ENCODE results near the gene VAC14. TPM values are rescaled to one million over a fixed set of nuclear protein-coding genes. Genes with fewer than 3 reads are reported as not detected.
A peak's percentile ranks its signal among the peaks of the same experiment; 100 is the strongest.

The VAC14 gene
- total and polyA plus RNA-seq, 2 of the 8 experiments (the other 6 are each of a cell fraction or from before 2014, with no cell fraction given), result 56.0 to 108 TPM

DNA sequence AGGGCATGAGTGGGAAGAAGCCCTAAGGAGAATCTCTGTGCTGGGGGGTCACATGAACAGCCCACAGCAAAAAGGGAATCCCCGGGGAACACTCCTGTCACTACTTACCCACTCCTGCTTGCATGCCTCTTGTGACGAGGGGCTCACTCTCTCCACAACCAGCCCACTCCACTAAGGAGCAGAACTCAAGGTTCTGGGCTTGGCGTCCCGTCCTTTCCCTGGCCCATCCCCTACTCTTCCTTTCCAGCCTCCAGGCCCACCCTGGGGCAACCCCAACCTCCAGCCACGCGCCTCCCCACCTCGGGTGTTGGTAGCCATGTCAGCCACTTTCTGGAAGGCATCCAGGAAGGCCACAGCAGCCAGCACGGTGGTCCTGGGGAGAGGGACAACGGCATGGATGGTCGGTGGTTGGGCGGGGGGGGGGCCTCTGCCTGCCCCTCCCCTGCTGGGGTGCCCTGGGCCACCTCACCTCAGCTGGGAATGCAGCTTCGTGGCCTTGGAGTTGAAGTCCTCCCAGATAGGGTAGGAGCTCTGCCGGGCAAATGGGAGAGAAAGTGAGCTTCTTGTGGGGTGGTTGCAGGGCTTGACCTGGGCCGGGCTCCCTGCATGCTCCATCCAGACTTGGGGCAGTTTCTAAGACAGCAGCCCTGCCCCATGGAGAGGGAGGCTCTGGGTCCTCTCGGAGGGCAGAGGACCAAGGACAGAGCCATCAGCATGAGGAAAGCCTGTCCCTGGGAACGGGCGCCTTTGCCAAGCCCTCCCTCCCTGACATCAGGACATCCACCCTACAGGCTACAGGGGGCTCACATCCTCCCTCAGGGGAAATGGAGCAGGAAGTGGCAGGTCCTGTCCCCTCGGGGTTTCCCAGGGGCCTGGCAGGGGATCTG lies 120.2 kb downstream of the VAC14 start (continued):
- TF ChIP-seq CBX8 (IDR thresholded peaks at IDR 0.05; ENCODE audit: borderline replicate concordance, low read depth, low read length) (no peak), MAFK (IDR thresholded peaks at IDR 0.05; ENCODE audit: low read depth, low read length) (no peak), KDM5A (IDR thresholded peaks at IDR 0.05; ENCODE audit: low read length) (no peak), POU5F1 (IDR thresholded peaks at IDR 0.05; ENCODE audit: low read depth, low read length) (no peak), KDM1A (IDR thresholded peaks at IDR 0.05; ENCODE audit: borderline replicate concordance, low read length) (peak; percentile 91; the same call in 1 of the 2 replicates), RNF2 (IDR thresholded peaks at IDR 0.05; ENCODE audit: borderline replicate concordance, low read depth, low read length, missing control alignments, poor library complexity, severe bottlenecking) (no peak)
